ENCODE data around the gene ZSCAN5A.
A peak's percentile ranks its signal among the peaks of the same experiment; 100 is the strongest.
"Not testable (repeated sequence)": the region's sequence is repeated elsewhere in the genome, so short reads cannot be mapped to it uniquely, and the experiment has no call there.

ZSCAN5A gene

GRCh38 chr19:56312342-56312741, 2.3 kb downstream of the ZSCAN5A start:
- H3K27ac ChIP-seq = no peak overlapping the region
- TF ChIP-seq, protein P1, sequence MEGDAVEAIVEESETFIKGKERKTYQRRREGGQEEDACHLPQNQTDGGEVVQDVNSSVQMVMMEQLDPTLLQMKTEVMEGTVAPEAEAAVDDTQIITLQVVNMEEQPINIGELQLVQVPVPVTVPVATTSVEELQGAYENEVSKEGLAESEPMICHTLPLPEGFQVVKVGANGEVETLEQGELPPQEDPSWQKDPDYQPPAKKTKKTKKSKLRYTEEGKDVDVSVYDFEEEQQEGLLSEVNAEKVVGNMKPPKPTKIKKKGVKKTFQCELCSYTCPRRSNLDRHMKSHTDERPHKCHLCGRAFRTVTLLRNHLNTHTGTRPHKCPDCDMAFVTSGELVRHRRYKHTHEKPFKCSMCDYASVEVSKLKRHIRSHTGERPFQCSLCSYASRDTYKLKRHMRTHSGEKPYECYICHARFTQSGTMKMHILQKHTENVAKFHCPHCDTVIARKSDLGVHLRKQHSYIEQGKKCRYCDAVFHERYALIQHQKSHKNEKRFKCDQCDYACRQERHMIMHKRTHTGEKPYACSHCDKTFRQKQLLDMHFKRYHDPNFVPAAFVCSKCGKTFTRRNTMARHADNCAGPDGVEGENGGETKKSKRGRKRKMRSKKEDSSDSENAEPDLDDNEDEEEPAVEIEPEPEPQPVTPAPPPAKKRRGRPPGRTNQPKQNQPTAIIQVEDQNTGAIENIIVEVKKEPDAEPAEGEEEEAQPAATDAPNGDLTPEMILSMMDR (conservative IDR thresholded peaks at IDR 0.05) = no peak

DNA sequence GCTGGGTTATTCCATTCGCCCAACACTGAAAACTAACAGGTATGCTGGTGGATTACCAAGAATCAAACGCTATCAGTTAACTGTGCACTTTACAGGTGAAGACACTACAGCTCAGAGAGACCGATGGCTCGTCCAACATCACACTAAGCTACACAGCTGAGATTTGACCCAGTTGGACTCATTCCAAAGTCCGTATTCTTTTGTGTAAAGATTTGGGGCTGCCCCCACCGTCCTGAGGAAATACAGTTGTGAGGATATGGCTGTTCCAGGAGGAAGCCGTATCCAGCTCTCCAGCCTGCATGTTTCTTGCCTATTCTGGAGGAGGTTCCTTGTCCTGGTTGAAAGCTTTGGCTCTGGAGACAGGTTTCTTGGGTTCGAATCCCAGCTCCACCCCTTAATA, 4.2 kb downstream of the ZSCAN5A start:
- TF ChIP-seq, protein P1 (conservative IDR thresholded peaks at IDR 0.05) = no peak
- no peak overlapping the region for H3K27ac ChIP-seq

- TF ChIP-seq, protein P1 (conservative IDR thresholded peaks at IDR 0.05) = peak; percentile 96
- no peak overlapping the region for H3K27ac ChIP-seq
Observed at GRCh38 chr19:56309511-56310185, 5.0 kb downstream of the ZSCAN5A start.

DNA sequence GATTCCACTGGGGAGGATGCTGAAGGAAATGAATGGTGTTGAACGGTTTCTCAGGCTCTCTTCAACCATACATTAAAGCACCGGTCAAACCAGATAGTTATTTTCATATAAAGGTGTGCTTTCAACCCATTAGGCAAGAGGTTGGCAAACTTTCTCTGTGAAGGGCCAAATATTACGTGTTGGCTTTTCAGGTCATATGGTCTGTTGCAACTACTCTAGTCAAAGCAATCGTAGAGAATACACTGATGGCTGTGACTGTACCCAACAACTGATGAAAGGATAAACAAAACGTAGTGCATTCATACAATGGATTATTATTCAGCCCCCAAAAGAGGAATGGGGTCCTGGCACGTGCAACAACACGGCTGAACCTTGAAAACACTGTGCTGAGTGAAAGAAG, 5.8 kb downstream of the ZSCAN5A start:
- no peak overlapping the region for H3K27ac ChIP-seq
- TF ChIP-seq, protein P1 (conservative IDR thresholded peaks at IDR 0.05) = no peak

DNA sequence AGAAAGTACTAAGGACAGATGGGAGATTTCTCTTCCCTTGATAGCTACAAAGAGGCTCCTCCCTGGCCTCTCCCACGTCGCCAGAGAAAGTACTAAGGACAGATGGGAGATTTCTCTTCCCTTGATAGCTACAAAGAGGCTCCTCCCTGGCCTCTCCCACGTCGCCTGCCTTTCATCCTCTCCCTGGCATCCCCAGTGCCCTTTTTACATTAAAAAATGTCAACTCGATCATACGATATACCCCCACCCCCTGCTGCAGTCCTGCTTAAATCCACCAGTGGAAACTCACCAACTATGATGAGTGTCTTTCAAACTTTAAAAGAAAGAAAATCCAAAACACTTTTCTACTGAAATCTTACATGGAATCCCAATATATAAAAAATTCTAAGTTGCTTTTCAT, 7.6 kb downstream of the ZSCAN5A start:
- H3K27ac ChIP-seq = not testable (repeated sequence)

DNA sequence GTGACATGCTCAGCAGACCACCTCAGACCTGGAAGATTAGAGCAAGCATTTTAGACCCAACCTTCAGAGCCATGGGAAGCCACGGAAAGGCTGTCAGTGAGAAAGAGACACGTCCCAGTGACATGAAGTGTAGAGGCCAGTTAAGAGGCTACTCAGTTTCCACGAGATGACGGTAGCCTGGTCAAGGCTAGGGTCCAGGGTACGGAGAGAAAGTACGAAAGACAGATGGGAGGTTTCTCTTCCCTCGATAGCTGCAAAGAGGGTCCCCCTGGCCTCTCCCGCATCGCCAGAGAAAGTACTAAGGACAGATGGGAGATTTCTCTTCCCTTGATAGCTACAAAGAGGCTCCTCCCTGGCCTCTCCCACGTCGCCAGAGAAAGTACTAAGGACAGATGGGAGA, 8.6 kb downstream of the ZSCAN5A start:
- TF ChIP-seq, protein P1 (conservative IDR thresholded peaks at IDR 0.05) = no peak
- H3K27ac ChIP-seq = no peak overlapping the region

GRCh38 chr19:56304243-56304642, 10.4 kb downstream of the ZSCAN5A start:
- TF ChIP-seq, protein P1 (conservative IDR thresholded peaks at IDR 0.05) = no peak
- H3K27ac ChIP-seq = no peak overlapping the region

GRCh38 chr19:56301886-56302620, 12.6 kb downstream of the ZSCAN5A start:
- TF ChIP-seq, protein P1 (conservative IDR thresholded peaks at IDR 0.05) = no peak
- H3K27ac ChIP-seq = no peak overlapping the region

Measured in VCaP (cell line).